Mammary epithelial cell (primary cell): Measurements from ENCODE around the gene CDS2.

ENCODE experiments used
- CTCF ChIP-seq, 2 donors: IDR thresholded peaks in 1 of 2; conservative IDR thresholded peaks in 1 of 2; 2 replicates each; pipeline ENCODE4 v1.5.1; 2011 to 2012; ENCODE audit warnings: inconsistent platforms in 2 of 2, low read length in 2 of 2, mild to moderate bottlenecking in 2 of 2, control low read depth in 1 of 2, low read depth in 1 of 2; ENCODE audit not compliant: insufficient read depth in 1 of 2; ENCODE audit errors: extremely low read depth in 1 of 2
- EZH2 ChIP-seq: IDR thresholded peaks from 2 replicates; pipeline ENCODE4 v1.6.1; 2012; ENCODE audit warnings: low read length, inconsistent platforms, borderline replicate concordance

GRCh38 chr20:5133998-5134397 is 7.2 kb downstream of the CDS2 start:
- TF ChIP-seq CTCF (conservative IDR thresholded peaks at IDR 0.05 in 1 of 2, IDR thresholded peaks at IDR 0.05 in 1 of 2; ENCODE audit: extremely low read depth in 1 of 2, insufficient read depth in 1 of 2, low read depth in 1 of 2, low read length in 2 of 2): no peak
- TF ChIP-seq EZH2: no peak
